H1 (cell line): ENCODE measurements around the gene ANKUB1. TPM values are rescaled to one million over a fixed set of nuclear protein-coding genes. Genes with fewer than 3 reads are reported as not detected.

Experiments used
- CTBP2 ChIP-seq: IDR thresholded peaks from 2 replicates; pipeline ENCODE4 v1.7.0; 2011; ENCODE audit warnings: borderline replicate concordance, mild to moderate bottlenecking, moderate library complexity, mixed read lengths, low read length; ENCODE audit not compliant: insufficient read depth, insufficient read length
- HDAC6 ChIP-seq: IDR thresholded peaks from one replicate; pipeline ENCODE4 v1.7.1; 2012; ENCODE audit warnings: low read depth, mild to moderate bottlenecking, inconsistent platforms, low read length, moderate library complexity
- JUND ChIP-seq: IDR thresholded peaks from 2 replicates; pipeline ENCODE4 v1.6.1; 2011; ENCODE audit warnings: mild to moderate bottlenecking, improper control_type of control experiment, low read length
- POLR2A ChIP-seq, 2 experiments: IDR thresholded peaks; 1 replicate in 1 of 2; 2 replicates in 1 of 2; pipeline ENCODE4 v1.6.1; 2011; ENCODE audit warnings: low read depth in 2 of 2, low read length in 2 of 2, mild to moderate bottlenecking in 2 of 2; ENCODE audit errors: control extremely low read depth in 1 of 2
- RAD21 ChIP-seq, 2 experiments: IDR thresholded peaks in 1 of 2; conservative IDR thresholded peaks in 1 of 2; 2 replicates each; pipeline ENCODE4 v1.6.1; 2011; ENCODE audit warnings: low read depth in 2 of 2, low read length in 2 of 2, improper control_type of control experiment in 1 of 2, inconsistent platforms in 1 of 2, mild to moderate bottlenecking in 1 of 2, moderate library complexity in 1 of 2
- SAP30 ChIP-seq: fragments of 300-600 bp; sonication (generic); IDR thresholded peaks from 2 replicates; pipeline ENCODE4 v1.7.1; 2012; ENCODE audit warnings: low read length, moderate library complexity, mild to moderate bottlenecking, inconsistent platforms; ENCODE audit not compliant: insufficient read depth, insufficient replicate concordance
- TEAD4 ChIP-seq: IDR thresholded peaks from 2 replicates; pipeline ENCODE4 v1.6.1; 2012; ENCODE audit warnings: low read depth, low read length, inconsistent platforms, mixed read lengths
- polyA plus RNA-seq, 7 experiments: library from polyadenylated mRNA; depleted of rRNA in 3 of 7; stranded (reverse) in 5 of 7; unstranded in 2 of 7; fragments of >200 nt in 5 of 7; fragments of 200-250 nt in 2 of 7; gene quantifications; 1 replicate in 5 of 7; 2 replicates in 1 of 7; 4 replicates in 1 of 7; pipeline versions ENCODE4 v1.2.1 to v1.2.3, GENCODE V29; 2011 to 2013; ENCODE audit warnings: missing spikeins in 2 of 7, mixed read lengths in 2 of 7
- total RNA-seq: library from RNA; stranded (reverse); fragmentation: NEBNext Ultra II Directional; extraction: Animal tissue kit (Norgen Biotek cat#: 25700); gene quantifications from 2 replicates; pipeline ENCODE4 v1.2.1, GENCODE V29; 2021

ANKUB1 gene
- total and polyA plus RNA-seq, 2 of the 8 experiments (the other 6 are each of a cell fraction or from before 2014, with no cell fraction given), result not detected

DNA sequence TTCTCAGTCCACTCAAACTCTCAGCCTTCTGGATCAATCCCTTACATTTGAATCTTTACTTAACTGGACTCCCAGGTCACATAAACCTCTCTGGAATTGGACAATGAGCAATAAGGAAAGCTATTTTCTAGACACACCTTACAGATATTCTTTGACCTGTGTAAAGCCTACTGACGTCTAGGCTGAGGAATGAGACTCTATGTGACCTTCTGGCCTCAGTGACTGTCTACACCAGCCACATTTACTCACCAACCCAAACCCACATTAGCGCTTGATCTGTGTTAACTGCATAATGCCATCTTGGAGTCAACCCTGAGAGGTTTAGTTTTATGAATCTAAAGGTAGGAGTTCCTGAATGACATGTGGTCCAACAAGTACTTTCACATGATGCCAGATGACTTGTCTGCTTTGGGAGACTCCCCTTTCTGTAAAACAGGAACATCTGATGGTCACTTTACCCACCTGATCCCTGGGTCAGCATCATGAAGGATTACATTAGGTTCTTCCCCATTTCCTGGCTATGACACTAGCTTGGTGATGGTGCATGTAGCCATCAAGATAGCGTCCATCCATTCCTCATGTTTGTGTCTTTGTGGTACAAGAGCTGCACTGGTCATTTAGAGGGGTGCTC, 28.7 kb downstream of the ANKUB1 start (continued):
- TF ChIP-seq CTBP2 (no peak), TEAD4 (no peak), SAP30 (no peak), POLR2A (IDR thresholded peaks at IDR 0.05; ENCODE audit: control extremely low read depth in 1 of 2, low read depth in 2 of 2, low read length in 2 of 2) (no peak), HDAC6 (no peak), RAD21 (IDR thresholded peaks at IDR 0.05 in 1 of 2, conservative IDR thresholded peaks at IDR 0.05 in 1 of 2; ENCODE audit: low read depth in 2 of 2, low read length in 2 of 2) (no peak), JUND (no peak)
